GF-D8 (cell line): ENCODE measurements around the gene FA2H.
"Not testable (repeated sequence)": the region's sequence is repeated elsewhere in the genome, so short reads cannot be mapped to it uniquely, and the experiment has no call there.

Source experiments
- DNase-seq: peaks from one replicate; lab custom pipeline; 2025; lab: John Stamatoyannopoulos, UW

The FA2H gene

GRCh38 chr16:74769586-74770190 is 4.9 kb downstream of the FA2H start:
- no peak for DNase-seq

GRCh38 chr16:74768239-74768638 is 6.4 kb downstream of the FA2H start:
- no peak for DNase-seq

GRCh38 chr16:74767749-74768148 is 6.9 kb downstream of the FA2H start:
- DNase-seq = no peak

- no peak for DNase-seq
Observed at GRCh38 chr16:74766729-74767128, 7.9 kb downstream of the FA2H start.

DNA sequence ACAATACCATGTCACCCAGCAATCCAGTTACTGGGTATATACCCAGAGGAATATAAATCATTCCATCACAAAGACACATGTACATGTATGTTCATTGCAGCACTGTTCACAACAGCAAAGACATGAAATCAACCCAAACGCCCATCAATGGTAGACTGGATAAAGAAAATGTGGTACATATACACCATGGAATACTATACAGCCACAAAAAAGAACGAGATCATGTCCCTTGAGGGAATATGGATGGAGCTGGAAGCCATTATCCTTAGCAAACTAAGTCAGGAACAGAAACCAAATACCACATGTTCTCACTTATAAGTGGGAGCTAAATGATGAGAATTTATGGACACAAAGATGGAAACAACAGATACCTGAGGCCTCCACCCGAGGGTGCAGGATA is 10.4 kb downstream of the FA2H start:
- DNase-seq = not testable (repeated sequence)

DNA sequence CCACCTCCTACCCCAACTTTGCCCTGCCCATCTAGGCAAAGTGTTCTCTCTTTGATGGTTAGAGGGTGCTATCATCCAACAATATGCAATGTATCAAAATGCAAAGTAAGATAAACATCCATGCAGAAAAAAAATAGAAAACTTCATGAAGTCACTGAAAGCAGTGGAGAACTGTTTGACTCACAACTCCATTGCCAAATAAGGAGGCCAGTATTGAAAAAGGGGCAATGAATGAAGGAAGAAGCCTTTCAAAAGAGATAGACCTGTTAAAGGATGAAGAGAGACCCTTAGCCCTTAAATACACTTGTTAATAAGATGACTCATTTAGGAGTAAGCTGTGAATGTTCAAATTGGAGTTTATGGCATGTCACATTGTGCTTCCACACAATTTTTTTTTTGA is 13.0 kb downstream of the FA2H start:
- no peak for DNase-seq

DNA sequence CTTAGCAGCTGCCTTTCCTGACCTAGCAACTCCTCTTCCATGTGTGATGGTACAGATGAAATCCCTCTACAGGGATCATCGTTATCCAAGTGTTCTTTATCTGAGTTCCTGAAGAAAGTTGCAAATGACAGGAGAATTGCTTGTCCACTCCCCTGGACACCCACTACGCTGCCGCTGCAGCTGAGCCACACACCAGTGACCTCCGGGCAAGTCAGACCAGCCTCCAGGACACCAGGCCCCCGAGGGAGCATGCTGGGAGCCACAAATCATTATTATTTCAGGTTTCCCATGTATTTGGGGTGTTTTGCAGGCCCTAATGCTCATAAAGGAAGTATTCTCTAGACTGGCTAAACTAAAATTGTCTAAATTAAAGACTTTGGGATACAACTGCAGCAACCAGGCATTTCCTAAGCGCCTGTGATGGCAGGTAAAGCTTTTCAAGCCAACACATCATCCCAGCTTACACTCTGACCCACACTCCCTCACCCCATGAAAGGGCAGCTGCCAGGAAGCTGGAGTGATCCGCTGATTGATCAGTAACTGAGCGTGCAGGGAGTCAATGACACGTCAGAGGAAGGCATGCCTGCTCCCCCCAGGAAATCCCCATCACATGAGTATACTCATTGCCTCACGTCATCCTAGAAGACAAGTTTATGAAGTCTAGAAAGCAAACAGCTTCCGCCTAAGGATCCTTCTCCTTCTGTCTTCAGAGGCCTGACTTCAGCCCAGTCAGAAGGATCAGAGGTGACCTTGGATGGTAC is 14.4 kb downstream of the FA2H start:
- DNase-seq = no peak

DNA sequence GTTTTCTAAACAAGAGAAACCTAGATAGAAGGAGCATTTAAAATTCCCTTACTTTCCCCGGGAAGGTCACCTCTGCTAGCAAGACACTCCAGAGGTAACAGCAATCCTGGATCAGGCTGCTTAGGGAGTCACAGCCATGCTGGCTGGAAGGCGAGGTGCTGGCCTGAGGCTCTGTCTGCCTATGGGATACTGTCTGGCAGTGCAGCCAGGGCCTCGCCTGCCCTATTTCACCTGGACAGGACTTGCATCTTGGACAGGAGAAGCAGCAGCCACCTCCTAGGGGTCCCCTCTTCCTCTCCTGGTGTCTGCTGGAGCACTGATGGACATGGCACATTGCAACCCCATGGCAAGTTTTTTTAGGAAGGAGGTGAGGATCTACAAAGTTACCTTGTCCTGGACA is 15.1 kb downstream of the FA2H start:
- DNase-seq = no peak

DNA sequence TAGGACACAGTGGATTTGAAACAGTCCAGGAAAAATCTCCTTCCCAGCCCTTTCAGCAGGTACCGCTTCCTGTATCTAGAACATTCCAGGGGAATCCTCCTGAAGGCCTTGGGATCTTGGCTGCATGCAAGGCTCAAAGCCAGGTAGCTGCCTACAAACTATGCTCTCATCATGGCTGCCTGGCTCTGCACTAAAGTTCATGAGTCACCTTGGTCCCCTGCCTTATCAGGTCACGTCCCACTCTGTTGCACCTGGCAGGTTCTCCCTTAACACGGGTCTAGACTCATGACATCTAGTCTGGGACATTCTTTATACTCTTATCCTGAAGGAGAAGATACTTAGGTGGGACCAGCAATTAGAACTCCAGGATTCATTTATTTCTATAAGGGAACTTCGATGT is 15.8 kb downstream of the FA2H start:
- DNase-seq = no peak

DNA sequence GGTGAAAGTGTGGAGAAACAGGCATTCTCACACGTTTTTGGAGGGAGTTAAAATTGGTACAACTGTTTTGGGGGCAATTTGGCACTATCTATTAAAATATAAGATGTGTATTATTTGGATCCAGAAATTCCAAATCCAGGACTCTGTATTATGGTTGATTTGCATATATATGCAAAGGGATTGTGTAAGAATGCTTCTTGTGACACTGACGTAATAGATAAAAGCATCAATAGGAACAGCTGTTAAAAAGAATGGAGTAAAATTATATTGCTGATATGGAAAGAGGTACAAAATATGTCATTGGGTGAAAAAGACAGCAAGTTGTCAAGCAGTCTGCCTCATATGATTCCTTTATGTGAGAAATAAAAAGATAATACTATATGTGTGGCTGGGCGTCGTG is 17.3 kb downstream of the FA2H start:
- DNase-seq = no peak

DNA sequence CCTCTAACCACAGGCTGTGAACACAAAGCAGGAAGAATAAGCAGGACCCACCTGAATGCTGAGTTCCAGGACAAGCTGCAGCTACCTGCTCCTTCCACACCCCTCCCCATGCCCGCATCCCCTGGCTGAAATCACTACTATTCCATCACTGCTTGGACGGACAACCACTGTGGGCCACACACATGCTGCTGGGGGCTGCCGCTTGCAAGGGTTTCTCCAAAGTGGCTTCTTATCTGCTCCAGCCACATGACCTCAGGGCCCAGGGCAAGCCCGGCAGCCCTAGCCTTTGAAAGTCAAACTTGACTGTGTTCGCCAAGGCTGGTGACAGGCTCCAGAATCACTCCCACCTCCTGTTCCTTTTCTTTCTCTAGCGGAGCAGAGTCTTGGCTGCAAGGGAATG is 18.4 kb downstream of the FA2H start:
- DNase-seq = no peak

DNA sequence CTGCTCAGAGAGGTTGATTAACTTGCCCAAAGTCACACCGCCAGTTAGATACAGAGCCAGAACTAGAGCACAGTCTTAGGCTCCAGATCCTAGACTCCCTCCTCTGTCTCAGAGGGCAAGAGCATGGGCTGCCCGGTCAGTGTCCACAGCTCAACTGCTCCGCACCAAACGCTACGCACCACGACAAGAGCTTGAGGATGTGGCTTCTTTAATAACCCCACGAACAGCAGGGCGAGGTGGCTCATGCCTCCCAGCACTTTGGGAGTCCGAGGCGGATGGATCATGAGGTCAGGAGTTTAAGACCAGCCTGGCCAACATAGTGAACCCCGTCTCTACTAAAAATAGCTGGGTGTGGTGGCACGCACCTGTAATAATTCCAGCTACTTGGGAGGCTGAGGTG is 21.4 kb downstream of the FA2H start:
- DNase-seq = no peak

GRCh38 chr16:74752756-74753155 is 21.9 kb downstream of the FA2H start:
- no peak for DNase-seq

DNA sequence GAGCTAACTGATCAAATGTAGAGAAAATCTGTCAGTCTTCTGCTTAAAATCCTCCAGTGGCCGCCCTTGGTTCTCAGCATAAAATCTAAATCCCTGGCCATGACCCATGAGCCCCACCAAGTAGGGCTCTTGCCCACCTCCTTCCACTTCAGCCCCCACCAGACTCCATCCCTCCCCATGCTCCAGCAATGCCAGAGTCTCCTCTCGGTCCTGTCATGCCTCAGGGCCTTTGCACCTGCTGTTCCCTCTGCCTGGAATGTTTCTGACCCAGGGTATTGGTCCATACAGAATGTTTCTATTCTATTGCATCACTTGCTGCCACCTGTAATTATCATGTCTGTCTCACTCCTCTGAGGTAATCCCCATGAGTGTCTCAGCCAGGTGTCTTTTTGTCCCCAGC is 22.4 kb downstream of the FA2H start:
- no peak for DNase-seq

- no peak for DNase-seq
Observed at GRCh38 chr16:74751658-74752057, 23.0 kb downstream of the FA2H start.

DNA sequence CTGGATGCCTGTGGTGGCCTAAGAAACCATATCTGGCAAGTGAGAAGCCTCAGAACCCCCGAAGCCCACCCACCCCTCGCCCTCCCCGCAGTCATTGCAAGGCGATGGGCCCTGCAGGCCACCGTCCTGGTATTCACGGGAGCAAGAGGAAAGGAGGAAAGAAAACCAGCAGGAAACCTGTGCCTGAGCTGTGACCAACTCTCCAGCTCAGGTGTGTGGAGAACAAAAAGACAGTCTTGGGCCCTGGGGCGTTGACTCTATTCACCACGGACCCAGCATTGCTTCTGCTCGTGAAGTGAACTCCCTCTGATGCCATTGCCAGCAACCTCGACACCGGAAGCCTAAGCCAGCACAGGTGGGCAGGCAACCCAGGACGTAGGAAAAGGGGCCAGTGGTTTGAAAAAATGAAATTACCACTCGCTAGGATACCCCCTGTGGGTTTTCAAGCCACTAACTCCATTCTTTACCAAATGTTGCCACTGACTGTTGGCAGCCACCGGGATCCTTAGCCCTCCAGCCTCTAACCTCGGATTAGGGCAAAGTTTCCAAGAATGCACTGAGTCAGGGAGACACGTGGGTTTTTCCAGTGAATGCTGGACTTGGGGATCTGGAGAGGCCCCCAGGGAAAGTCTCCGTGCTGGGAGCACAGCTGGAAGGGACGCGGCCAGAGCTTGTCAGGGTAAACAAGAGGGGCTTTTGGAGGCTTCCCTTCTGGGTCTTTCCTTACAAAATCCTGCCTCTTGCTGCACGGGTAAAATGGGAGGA is 25.1 kb downstream of the FA2H start:
- no peak for DNase-seq

DNA sequence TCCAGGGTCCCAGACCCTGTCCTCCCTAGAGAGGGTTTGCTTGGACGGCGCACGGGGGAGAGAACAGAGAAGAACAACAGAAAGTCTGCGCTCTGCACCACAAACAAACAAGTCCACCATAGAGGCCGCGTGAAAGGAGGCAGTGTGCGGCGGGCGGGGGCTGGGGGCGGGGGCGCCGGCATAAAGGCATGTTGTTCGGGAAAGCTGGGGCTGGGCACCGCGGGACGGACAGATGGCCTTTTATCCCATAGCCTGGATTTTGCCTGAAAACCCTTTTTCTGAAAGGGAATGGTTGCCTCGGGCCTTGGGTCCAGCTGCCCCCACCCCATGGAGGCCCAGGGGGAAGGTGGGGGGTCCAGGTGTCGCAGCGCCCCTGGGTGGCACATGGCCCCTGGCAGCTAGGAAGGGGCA is 26.0 kb downstream of the FA2H start:
- DNase-seq = no peak

DNA sequence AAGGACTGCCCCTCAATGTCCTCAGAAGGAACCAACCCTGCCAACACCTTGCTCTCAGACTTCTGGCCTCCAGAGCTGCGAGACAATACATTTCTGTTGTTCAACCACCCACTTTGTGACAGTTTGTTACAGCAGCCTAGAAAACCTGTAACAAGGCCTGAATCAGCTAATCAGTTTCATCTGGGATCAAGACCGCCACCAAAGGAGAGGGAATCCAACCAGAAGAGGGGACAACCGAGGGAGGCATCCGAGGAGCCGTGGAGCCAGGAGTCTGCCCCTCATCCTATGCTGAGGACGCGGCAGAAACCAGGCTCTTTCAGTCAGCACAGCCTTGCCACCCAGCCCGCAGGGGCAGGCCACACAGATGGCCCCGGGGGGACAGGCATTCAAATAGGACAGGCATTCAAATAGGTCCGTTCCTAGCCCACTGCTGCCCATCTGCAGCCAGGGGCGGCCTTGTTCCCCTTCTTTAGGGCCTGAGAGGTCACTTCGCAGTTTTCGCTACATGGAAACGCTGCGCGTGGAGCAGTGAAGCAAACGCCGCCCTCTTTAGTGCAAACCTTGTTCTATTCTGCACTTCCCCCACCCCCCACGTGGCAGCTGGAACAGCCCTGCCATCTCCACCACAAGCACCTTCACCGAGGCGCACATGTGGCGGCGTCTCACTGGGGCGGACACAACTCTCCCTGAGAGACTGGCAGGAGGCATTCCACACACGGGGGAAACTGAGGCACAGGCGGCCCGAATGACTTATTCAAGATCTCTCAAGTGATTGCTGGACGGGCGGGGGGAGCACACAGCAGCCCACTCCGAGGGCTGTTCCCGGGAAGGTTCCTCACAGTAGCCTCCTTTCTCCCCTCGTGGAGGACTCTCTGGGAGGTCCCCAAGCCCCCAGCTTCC is 26.7 kb downstream of the FA2H start:
- DNase-seq = no peak

DNA sequence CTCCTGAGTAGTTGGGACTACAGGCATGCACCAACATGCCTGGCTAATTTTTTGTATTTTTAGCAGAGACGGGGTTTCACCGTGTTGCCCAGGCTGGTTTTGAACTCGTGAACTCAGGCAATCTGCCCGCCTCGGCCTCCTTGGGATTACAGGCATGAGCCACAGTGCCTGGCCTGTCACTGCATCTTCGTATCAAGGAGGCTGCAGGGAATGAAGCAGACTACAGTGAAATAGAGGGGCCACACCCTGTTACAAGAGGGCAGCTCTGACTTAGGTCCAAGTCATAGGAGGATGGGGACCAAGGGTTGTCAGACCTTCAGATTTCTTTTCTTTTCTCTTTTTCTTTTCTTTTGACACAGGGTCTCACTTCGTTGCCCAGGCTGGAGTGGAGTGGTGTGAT is 28.7 kb downstream of the FA2H start:
- DNase-seq = no peak

- DNase-seq = no peak
Observed at GRCh38 chr16:74745109-74745615, 29.5 kb downstream of the FA2H start.

DNA sequence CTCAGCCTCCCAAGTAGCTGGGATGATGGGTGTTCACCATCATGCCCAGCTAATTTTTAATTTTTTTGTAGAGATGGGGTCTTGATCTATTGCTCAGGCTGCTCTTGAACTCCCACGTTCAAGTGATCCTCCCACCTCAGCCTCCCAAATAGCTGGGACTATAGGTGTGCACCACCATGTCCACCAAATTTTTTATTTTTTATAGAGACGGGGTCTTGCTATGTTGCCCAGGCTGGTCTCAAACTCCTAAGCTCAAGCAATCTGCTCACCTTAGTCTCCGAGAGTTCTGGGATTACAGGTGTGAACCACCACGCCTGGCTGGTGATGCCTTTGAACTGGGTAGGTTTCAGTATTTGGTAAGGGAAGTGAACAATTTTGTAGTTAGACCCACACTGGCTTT is 30.1 kb downstream of the FA2H start:
- DNase-seq = no peak
